K562 (cell line): ENCODE data around the gene TIMM22. TPM values are rescaled to one million over a fixed set of nuclear protein-coding genes. Genes with fewer than 3 reads are reported as not detected.

Source experiments
- ATAC-seq: fragments of 200-7000 bp; cut with Tn5 transposase; 3 replicates; pipeline ENCODE4 v1.9.1; 2020; ENCODE audit warnings: moderate library complexity
- BruUV-seq: library from RNA; stranded (reverse); fragments of 400-500 nt; replicated peaks from 2 replicates; lab custom pipeline; 2021; lab: Mats Ljungman, UMichigan
- CTCF ChIA-PET: fragments of 300-600 bp; formaldehyde crosslinking; extraction: SDS; loops from one replicate; lab custom pipeline; 2021; ENCODE audit warnings: low intra/inter-chr PET ratio; lab: Yijun Ruan, JAX
- POLR2A ChIA-PET: fragments of 300-600, 350-650 bp; sonication (Branson Sonifier 250); formaldehyde crosslinking; extraction: SDS; loops from one replicate; lab custom pipeline; 2021; ENCODE audit warnings: antibody characterized with exemption, inconsistent platforms; lab: Yijun Ruan, JAX
- DNase-seq, 4 experiments: peaks; one replicate each; pipeline versions ENCODE4 v3.0.0 to v3.0.0-alpha.2; 2011 to 2018; ENCODE audit warnings: low spot score in 3 of 4, mixed read lengths in 3 of 4; ENCODE audit errors: extremely low read depth in 1 of 4
- FAIRE-seq: peaks from 2 replicates; lab custom pipeline; 2011; peaks lifted over from hg19 to GRCh38; lab: Jason Lieb, UNC
- H2AFZ ChIP-seq: 2 replicates; pipeline ENCODE4 v1.6.0; 2011; ENCODE audit warnings: low read depth, low read length, control low read depth, inconsistent platforms
- H3K27ac ChIP-seq: fragments of 200-600 bp; 3 replicates; pipeline ENCODE4 v1.8.0; 2011; ENCODE audit warnings: low read depth, mild to moderate bottlenecking, control low read depth, inconsistent platforms, low read length, moderate library complexity, mixed read lengths; ENCODE audit errors: extremely low read depth
- H3K27me3 ChIP-seq, 2 experiments: fragments of 300-600 bp in 1 of 2; 2 replicates in 1 of 2; 3 replicates in 1 of 2; pipeline versions ENCODE4 v1.6.0 to v1.8.0; 2011; ENCODE audit warnings: inconsistent platforms in 2 of 2, low read length in 2 of 2, mild to moderate bottlenecking in 1 of 2, mixed read lengths in 1 of 2, moderate library complexity in 1 of 2; ENCODE audit not compliant: control insufficient read depth in 2 of 2, insufficient read depth in 2 of 2
- H3K36me3 ChIP-seq: fragments of 300-600 bp; 3 replicates; pipeline ENCODE4 v1.8.0; 2011; ENCODE audit warnings: mild to moderate bottlenecking, low read length, inconsistent platforms; ENCODE audit not compliant: control insufficient read depth, insufficient read depth
- H3K4me1 ChIP-seq, 2 experiments: fragments of 200-600 bp in 1 of 2; replicated peaks in 1 of 2; 2 replicates in 1 of 2; 3 replicates in 1 of 2; pipeline versions ENCODE4 v1.5.1 to v1.8.0; 2011; ENCODE audit warnings: inconsistent platforms in 2 of 2, low read length in 2 of 2, mild to moderate bottlenecking in 1 of 2, mixed read lengths in 1 of 2, moderate library complexity in 1 of 2; ENCODE audit not compliant: control insufficient read depth in 2 of 2, insufficient read depth in 2 of 2
- H3K4me2 ChIP-seq: 2 replicates; pipeline ENCODE4 v1.6.1; 2011; ENCODE audit warnings: low read length, control low read depth, inconsistent platforms, mixed read lengths; ENCODE audit not compliant: insufficient read depth
- H3K4me3 ChIP-seq: fragments of 200-600 bp; sonication (generic), shearing (Covaris generic); 2 replicates; pipeline ENCODE4 v1.5.1; 2016; ENCODE audit warnings: control low read depth, inconsistent platforms
- H3K79me2 ChIP-seq: fragments of 200-600 bp; 3 replicates; pipeline ENCODE4 v1.8.0; 2011; ENCODE audit warnings: low read length, inconsistent platforms; ENCODE audit not compliant: control insufficient read depth, insufficient read depth
- H3K9ac ChIP-seq, 2 experiments: 2 replicates each; pipeline versions ENCODE4 v1.6.0 to v1.6.1; 2011; ENCODE audit warnings: low read depth in 2 of 2, low read length in 2 of 2, control low read depth in 1 of 2, inconsistent platforms in 1 of 2, mild to moderate bottlenecking in 1 of 2, mixed read lengths in 1 of 2; ENCODE audit not compliant: insufficient read depth in 1 of 2
- H3K9me1 ChIP-seq: one replicate; pipeline ENCODE4 v1.6.0; 2011; ENCODE audit warnings: inconsistent platforms, mild to moderate bottlenecking, low read length, moderate library complexity; ENCODE audit not compliant: control insufficient read depth, insufficient read depth
- H3K9me3 ChIP-seq: replicated peaks from 2 replicates; pipeline ENCODE4 v1.5.1; 2011; ENCODE audit warnings: low read depth, low read length, inconsistent platforms; ENCODE audit not compliant: control insufficient read depth, insufficient read depth
- H4K20me1 ChIP-seq: replicated peaks from 2 replicates; pipeline ENCODE4 v1.6.1; 2011; ENCODE audit warnings: low read length, inconsistent platforms, mixed read lengths; ENCODE audit not compliant: control insufficient read depth, insufficient read depth
- ARHGAP35 ChIP-seq: fragments of 450-650 bp; IDR thresholded peaks from 2 replicates; pipeline ENCODE4 v1.6.1; 2018; ENCODE audit not compliant: partially characterized antibody
- DNMT1 ChIP-seq: fragments of 450-650 bp; IDR thresholded peaks from 2 replicates; pipeline ENCODE4 v1.6.1; 2016; ENCODE audit warnings: antibody characterized with exemption, mild to moderate bottlenecking
- HDAC2 ChIP-seq: fragments of 450-650 bp; IDR thresholded peaks from 2 replicates; pipeline ENCODE4 v1.6.1; 2016; ENCODE audit warnings: mild to moderate bottlenecking
- NFE2L1 ChIP-seq: fragments of 450-650 bp; IDR thresholded peaks from 2 replicates; pipeline ENCODE4 v1.6.1; 2016; ENCODE audit warnings: missing genetic modification characterization, low read depth, mild to moderate bottlenecking, missing compliant biosample characterization, moderate library complexity, borderline replicate concordance
- NKRF ChIP-seq: fragments of 450-650 bp; IDR thresholded peaks from 2 replicates; pipeline ENCODE4 v1.6.1; 2016; ENCODE audit warnings: borderline replicate concordance
- PYGO2 ChIP-seq: fragments of 450-650 bp; IDR thresholded peaks from 2 replicates; pipeline ENCODE4 v1.6.1; 2016; ENCODE audit warnings: mild to moderate bottlenecking, missing genetic modification characterization, moderate library complexity, missing compliant biosample characterization
- SMAD2 ChIP-seq: fragments of 150-350 bp; IDR thresholded peaks from 2 replicates; pipeline ENCODE4 v1.6.1; 2014; ENCODE audit warnings: low read depth, mild to moderate bottlenecking, low read length
- SREBF2 ChIP-seq: sonication (generic); formaldehyde crosslinking; IDR thresholded peaks from 2 replicates; pipeline ENCODE4 v1.4.0; 2020; ENCODE audit warnings: mild to moderate bottlenecking, missing genetic modification reagents
- STAT5B ChIP-seq: fragments of 250-450 bp; sonication (Bioruptor Pico); IDR thresholded peaks from 2 replicates; pipeline ENCODE4 v1.8.0; 2021; ENCODE audit warnings: mild to moderate bottlenecking, inconsistent platforms
- TAF9B ChIP-seq: fragments of 450-650 bp; IDR thresholded peaks from 2 replicates; pipeline ENCODE4 v1.6.1; 2018; ENCODE audit warnings: mild to moderate bottlenecking; ENCODE audit not compliant: partially characterized antibody
- ZEB2 ChIP-seq: fragments of 450-650 bp; IDR thresholded peaks from 2 replicates; pipeline ENCODE4 v1.6.1; 2016
- ZFP30 ChIP-seq: fragments of 250-450 bp; sonication (Bioruptor Pico); IDR thresholded peaks from 2 replicates; pipeline ENCODE4 v1.8.0; 2022; ENCODE audit warnings: moderate library complexity, mild to moderate bottlenecking, inconsistent platforms, borderline replicate concordance
- ZNF224 ChIP-seq: sonication (generic); formaldehyde crosslinking; IDR thresholded peaks from 2 replicates; pipeline ENCODE4 v1.8.0; 2022; ENCODE audit warnings: mild to moderate bottlenecking, missing genetic modification reagents
- ZNF274 ChIP-seq: IDR thresholded peaks from 2 replicates; pipeline ENCODE4 v1.6.1; 2011; ENCODE audit warnings: low read depth, mild to moderate bottlenecking, low read length, moderate library complexity, borderline replicate concordance
- ZNF445 ChIP-seq: fragments of 250-450 bp; sonication (Bioruptor Pico); IDR thresholded peaks from 2 replicates; pipeline ENCODE4 v1.4.0; 2020; ENCODE audit warnings: low read depth, mild to moderate bottlenecking, moderate library complexity
- ZNF717 ChIP-seq: fragments of 250-450 bp; sonication (Bioruptor Pico); IDR thresholded peaks from 2 replicates; pipeline ENCODE4 v1.5.0; 2021
- WGBS: fragments of 100-300 bp; shearing (Covaris generic); methylation state at CpG from one replicate; pipeline ENCODE4 v1.1.6; 2016; ENCODE audit warnings: low coverage, mixed read lengths; ENCODE audit not compliant: insufficient coverage; ENCODE audit errors: missing lambda C conversion rate; 5-methylcytosine and 5-hydroxymethylcytosine counted together
- in situ Hi-C: fragments of 300-500 bp; cut with MboI; formaldehyde crosslinking; loops from 4 replicates; pipeline ENCODE4 v1.15.0; 2018; ENCODE audit warnings: inconsistent platforms, mixed read lengths
- intact Hi-C: fragments of 100-400 bp; cut with micrococcal nuclease; formaldehyde crosslinking; loops from 2 replicates; pipeline ENCODE4 v1.14.2; 2022
- polyA plus RNA-seq, 8 experiments: library from polyadenylated mRNA; depleted of rRNA in 4 of 8; stranded (reverse) in 5 of 8; unstranded in 3 of 8; fragments of >200 nt; fragmentation: Nextera tagmentation in 2 of 8; fragmentation: Illumina TruSeq in 1 of 8; extraction: Ambion mirVana in 2 of 8; extraction: Trizol in 1 of 8; gene quantifications; 2 replicates each; pipeline versions ENCODE4 v1.2.1 to v1.2.3, GENCODE V29; 2011 to 2014; ENCODE audit warnings: inconsistent platforms in 1 of 8, missing spikeins in 1 of 8
- total RNA-seq, 7 experiments: library from RNA; depleted of rRNA in 6 of 7; stranded (reverse); fragments of >200 nt in 6 of 7; fragmentation: Illumina TruSeq in 2 of 7; extraction: Trizol in 2 of 7; gene quantifications; 2 replicates each; pipeline versions ENCODE4 v1.2.1 to v1.2.3, GENCODE V29; 2011 to 2021; ENCODE audit warnings: low replicate concordance in 1 of 7

Gene TIMM22
- total and polyA plus RNA-seq, 9 of the 15 experiments (the other 6 are each of a cell fraction or from before 2014, with no cell fraction given): 5.9 to 14.1 (median 10.3) TPM

- H3K79me2 ChIP-seq: no peaks in the 10 kb centered on the region
- intact Hi-C loops: no loop called here
- ChIA-PET CTCF (no interaction called here), POLR2A (interaction anchor here (0.5 kb wide), 1 partner anchor 10 kb away, joined by 3 read pairs; no protein-coding TSS in a partner anchor)
- FAIRE-seq: no peak
- H4K20me1 ChIP-seq: no peaks in the 10 kb centered on the region
- no peaks in the 10 kb centered on the region for H3K36me3 ChIP-seq
- no peak overlapping the region; a peak in 1 of 4 replicates for H3K9ac ChIP-seq
- no peak for ATAC-seq
- H3K9me1 ChIP-seq: no peaks in the 10 kb centered on the region
- no peaks in the 10 kb centered on the region for H3K9me3 ChIP-seq
- H3K27me3 ChIP-seq: peaks cover 25 to 64% of the 10 kb centered on the region in 2 experiments; a peak in 4 of 5 replicates
- 4% methylated on average over 16 of the region's 31 CpGs for WGBS
- in situ Hi-C loops: no loop called here
- DNase-seq: no peak
- H2AFZ ChIP-seq: no peak overlapping the region
- H3K4me2 ChIP-seq: no peak overlapping the region
- H3K4me3 ChIP-seq: no peak overlapping the region
- no peak overlapping the region for H3K27ac ChIP-seq
- H3K4me1 ChIP-seq: peaks cover 0 to 9% of the 10 kb centered on the region in 2 experiments; a peak in 2 of 5 replicates
- BruUV-seq: no TSS peak
- no peak for TF ChIP-seq SMAD2
- TF ChIP-seq ZEB2: no peak
- TF ChIP-seq TAF9B: no peak
- no peak for TF ChIP-seq STAT5B (CRISPR knock-in tag)
- TF ChIP-seq DNMT1: no peak
- TF ChIP-seq PYGO2 (tag): no peak
Measured at GRCh38 chr17:1038459-1039122, 41.7 kb downstream of the TIMM22 start.

DNA sequence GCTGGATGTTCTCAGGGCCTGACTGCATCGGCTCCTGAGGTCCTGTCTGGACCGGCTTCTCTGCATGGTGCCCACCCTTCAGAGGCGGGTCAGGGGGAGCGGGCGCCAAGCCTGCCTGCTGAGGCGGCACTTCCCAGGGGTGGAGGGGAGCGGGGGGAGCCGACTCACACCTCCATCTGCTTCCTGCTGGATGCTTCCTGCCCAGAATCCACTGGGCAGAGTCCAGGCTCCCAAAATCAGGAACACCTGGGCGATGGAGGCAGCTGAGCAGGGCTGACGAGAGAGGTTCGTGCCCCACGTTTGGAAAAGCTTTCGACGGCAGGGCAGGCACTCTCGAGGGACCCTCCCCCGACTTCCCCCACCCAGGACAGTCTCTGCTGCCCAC, 42.2 kb downstream of the TIMM22 start:
- peaks cover 0 to 11% of the 10 kb centered on the region in 2 experiments; a peak in 2 of 5 replicates for H3K4me1 ChIP-seq
- in situ Hi-C loops (no loop called here), intact Hi-C loops (no loop called here)
- no peaks in the 10 kb centered on the region for H4K20me1 ChIP-seq
- H3K4me2 ChIP-seq: no peak overlapping the region
- no peak overlapping the region for H2AFZ ChIP-seq
- no peaks in the 10 kb centered on the region for H3K79me2 ChIP-seq
- ChIA-PET CTCF (no interaction called here), POLR2A (interaction anchor here (0.5 kb wide), 1 partner anchor 10 kb away, joined by 3 read pairs; no protein-coding TSS in a partner anchor)
- H3K36me3 ChIP-seq: no peaks in the 10 kb centered on the region
- H3K4me3 ChIP-seq: no peak overlapping the region
- H3K27ac ChIP-seq: no peak overlapping the region
- no peaks in the 10 kb centered on the region for H3K9me1 ChIP-seq
- peaks cover 25 to 64% of the 10 kb centered on the region in 2 experiments; a peak in 4 of 5 replicates for H3K27me3 ChIP-seq
- DNase-seq (no peak), ATAC-seq (no peak), FAIRE-seq (no peak)
- H3K9me3 ChIP-seq: no peaks in the 10 kb centered on the region
- no peak overlapping the region for H3K9ac ChIP-seq
- BruUV-seq: no TSS peak
- 2% methylated on average over 14 of the region's 16 CpGs for WGBS
- TF ChIP-seq ZNF274 (no peak), SREBF2 (CRISPR knock-in tag) (no peak), NFE2L1 (no peak), ZNF224 (CRISPR knock-in tag) (no peak), ZFP30 (CRISPR knock-in tag) (no peak), HDAC2 (no peak), ZNF445 (CRISPR knock-in tag) (no peak), ZNF717 (CRISPR knock-in tag) (no peak), ARHGAP35 (no peak), NKRF (no peak)
